IMR-90 (cell line): ENCODE data around the gene CLDN9. TPM values are rescaled to one million over a fixed set of nuclear protein-coding genes. Genes with fewer than 3 reads are reported as not detected.

ENCODE experiments used
- ATAC-seq: fragments of 200-7000 bp; cut with Tn5 transposase; 2 replicates; pipeline ENCODE4 v1.9.1; 2020; ENCODE audit warnings: low read depth, mild to moderate bottlenecking, moderate library complexity
- BruUV-seq: library from RNA; stranded (reverse); fragments of 400-500 nt; replicated peaks from 2 replicates; lab custom pipeline; 2021; lab: Mats Ljungman, UMichigan
- CTCF ChIA-PET: fragments of 300-600 bp; formaldehyde crosslinking; extraction: SDS; loops from one replicate; lab custom pipeline; 2021; ENCODE audit warnings: antibody characterized with exemption; lab: Yijun Ruan, JAX
- POLR2A ChIA-PET: fragments of 300-600 bp; sonication (Branson Sonifier 250); formaldehyde crosslinking; loops from one replicate; lab custom pipeline; 2022; ENCODE audit warnings: antibody characterized with exemption; ENCODE audit not compliant: unreplicated experiment; lab: Charles Lee
- DNase-seq: peaks from one replicate; pipeline ENCODE4 v3.0.0; 2013
- H2AFZ ChIP-seq: replicated peaks from 2 replicates; pipeline ENCODE3; 2013; ENCODE audit warnings: low read length, mild to moderate bottlenecking; ENCODE audit not compliant: poor library complexity
- H2AK5ac ChIP-seq: 2 replicates; pipeline ENCODE4 v1.6.1; 2013; ENCODE audit warnings: low read depth, low read length, inconsistent platforms
- H2AK9ac ChIP-seq: replicated peaks from 2 replicates; pipeline ENCODE3; 2013; ENCODE audit warnings: mild to moderate bottlenecking, low read depth, low read length, moderate library complexity; ENCODE audit not compliant: poor library complexity
- H2BK120ac ChIP-seq: 2 replicates; pipeline ENCODE4 v1.6.1; 2013; ENCODE audit warnings: low read depth, low read length, inconsistent platforms
- H2BK15ac ChIP-seq: 3 replicates; pipeline ENCODE4 v1.6.1; 2013; ENCODE audit warnings: low read depth, low read length, inconsistent platforms
- H2BK20ac ChIP-seq: 2 replicates; pipeline ENCODE4 v1.6.1; 2013; ENCODE audit warnings: low read depth, mild to moderate bottlenecking, inconsistent platforms, low read length, moderate library complexity
- H2BK5ac ChIP-seq: 2 replicates; pipeline ENCODE4 v1.6.1; 2013; ENCODE audit warnings: mild to moderate bottlenecking, low read depth, low read length, inconsistent platforms; ENCODE audit not compliant: poor library complexity, severe bottlenecking
- H3K14ac ChIP-seq: replicated peaks from 2 replicates; pipeline ENCODE4 v1.6.1; 2013; ENCODE audit warnings: low read depth, low read length, inconsistent platforms
- H3K18ac ChIP-seq: 2 replicates; pipeline ENCODE4 v1.6.1; 2013; ENCODE audit warnings: low read depth, low read length, control low read depth
- H3K23ac ChIP-seq: 2 replicates; pipeline ENCODE4 v1.6.1; 2013; ENCODE audit warnings: low read depth, low read length, inconsistent platforms
- H3K27ac ChIP-seq: 2 replicates; pipeline ENCODE4 v1.5.1; 2013; ENCODE audit warnings: mild to moderate bottlenecking, control low read depth, low read length; ENCODE audit not compliant: insufficient read depth
- H3K27me3 ChIP-seq: 2 replicates; pipeline ENCODE4 v1.6.1; 2013; ENCODE audit warnings: low read length; ENCODE audit not compliant: control insufficient read depth, insufficient read depth
- H3K36me3 ChIP-seq: 2 replicates; pipeline ENCODE4 v1.6.1; 2013; ENCODE audit warnings: low read length, mixed read lengths; ENCODE audit not compliant: control insufficient read depth, insufficient read depth
- H3K4ac ChIP-seq: 2 replicates; pipeline ENCODE4 v1.6.1; 2013; ENCODE audit warnings: low read depth, low read length, inconsistent platforms
- H3K4me1 ChIP-seq: 2 replicates; pipeline ENCODE4 v1.6.1; 2013; ENCODE audit warnings: low read length, mixed read lengths; ENCODE audit not compliant: control insufficient read depth, insufficient read depth
- H3K4me2 ChIP-seq: 2 replicates; pipeline ENCODE4 v1.6.1; 2013; ENCODE audit warnings: low read depth, mild to moderate bottlenecking, control low read depth, low read length, moderate library complexity
- H3K4me3 ChIP-seq: 2 replicates; pipeline ENCODE4 v1.5.1; 2013; ENCODE audit warnings: low read depth, mild to moderate bottlenecking, control low read depth, low read length, moderate library complexity; ENCODE audit not compliant: insufficient read depth
- H3K56ac ChIP-seq: 2 replicates; pipeline ENCODE4 v1.6.1; 2013; ENCODE audit warnings: low read length, inconsistent platforms; ENCODE audit not compliant: insufficient read depth; ENCODE audit errors: extremely low read depth
- H3K79me1 ChIP-seq, 2 experiments: 2 replicates each; pipeline ENCODE4 v1.6.1; 2013; ENCODE audit warnings: low read length in 2 of 2, inconsistent platforms in 1 of 2, low read depth in 1 of 2
- H3K9ac ChIP-seq: 2 replicates; pipeline ENCODE4 v1.6.1; 2013; ENCODE audit warnings: low read depth, low read length, control low read depth
- H3K9me1 ChIP-seq: 2 replicates; pipeline ENCODE4 v1.6.1; 2013; ENCODE audit warnings: low read length, inconsistent platforms; ENCODE audit not compliant: insufficient read depth
- H3K9me3 ChIP-seq: 2 replicates; pipeline ENCODE4 v1.6.1; 2013; ENCODE audit warnings: low read length; ENCODE audit not compliant: control insufficient read depth, insufficient read depth
- H4K20me1 ChIP-seq: 2 replicates; pipeline ENCODE4 v1.6.1; 2013; ENCODE audit warnings: low read length, inconsistent platforms; ENCODE audit not compliant: insufficient read depth
- H4K5ac ChIP-seq: 2 replicates; pipeline ENCODE4 v1.6.1; 2013; ENCODE audit warnings: mild to moderate bottlenecking, low read depth, low read length, control low read depth
- H4K8ac ChIP-seq, 2 experiments: 2 replicates each; pipeline ENCODE4 v1.6.1; 2013; ENCODE audit warnings: low read depth in 2 of 2, low read length in 2 of 2, control low read depth in 1 of 2, inconsistent platforms in 1 of 2
- H4K91ac ChIP-seq: 2 replicates; pipeline ENCODE4 v1.6.1; 2013; ENCODE audit warnings: low read depth, low read length, inconsistent platforms; ENCODE audit not compliant: insufficient read depth
- CEBPB ChIP-seq: IDR thresholded peaks from 2 replicates; pipeline ENCODE4 v1.6.1; 2012; ENCODE audit warnings: low read depth, low read length, improper control_type of control experiment
- CHD1 ChIP-seq: IDR thresholded peaks from 2 replicates; pipeline ENCODE4 v1.6.1; 2012; ENCODE audit warnings: low read depth, low read length, improper control_type of control experiment
- NFE2L2 ChIP-seq: fragments of 150-350 bp; IDR thresholded peaks from 2 replicates; pipeline ENCODE4 v1.6.1; 2016; ENCODE audit warnings: low read depth, mild to moderate bottlenecking, low read length
- RAD21 ChIP-seq: IDR thresholded peaks from 2 replicates; pipeline ENCODE4 v1.6.1; 2012; ENCODE audit warnings: low read length, improper control_type of control experiment
- RCOR1 ChIP-seq: IDR thresholded peaks from 2 replicates; pipeline ENCODE4 v1.6.1; 2012; ENCODE audit warnings: mild to moderate bottlenecking, low read length, improper control_type of control experiment; ENCODE audit not compliant: insufficient replicate concordance
- RFX5 ChIP-seq: IDR thresholded peaks from 2 replicates; pipeline ENCODE4 v1.8.0; 2012; ENCODE audit warnings: low read depth, mild to moderate bottlenecking, low read length, moderate library complexity
- SMC3 ChIP-seq: fragments of 150-350 bp; IDR thresholded peaks from 2 replicates; pipeline ENCODE4 v1.6.1; 2016; ENCODE audit warnings: low read depth, mild to moderate bottlenecking, antibody characterized with exemption, low read length, moderate library complexity
- WGBS, 2 experiments: methylation state at CpG; one replicate each; pipeline versions ENCODE4 v1.1.5 to v1.1.7; 2013; ENCODE audit warnings: missing lambda C conversion rate in 2 of 2; ENCODE audit not compliant: insufficient read length in 1 of 2; ENCODE audit errors: extremely low coverage in 2 of 2; 5-methylcytosine and 5-hydroxymethylcytosine counted together
- dilution Hi-C: fragments of 300-500 bp; cut with HindIII; formaldehyde crosslinking; loops from one replicate; pipeline ENCODE4 v1.14.3; 2018; ENCODE audit warnings: low sequenced_read_pairs; ENCODE audit not compliant: unreplicated experiment
- in situ Hi-C: fragments of 300-500 bp; cut with MboI; formaldehyde crosslinking; loops from 3 replicates; pipeline ENCODE4 v1.14.3; 2019; ENCODE audit warnings: low sequenced_read_pairs, inconsistent platforms, mixed read lengths
- intact Hi-C: fragments of 100-400 bp; cut with micrococcal nuclease; formaldehyde crosslinking; loops from 2 replicates; pipeline ENCODE4 v1.10.0; 2022
- polyA plus RNA-seq, 3 experiments: library from polyadenylated mRNA; depleted of rRNA; stranded (reverse); fragments of >200 nt; gene quantifications; 2 replicates each; pipeline ENCODE4 v1.2.3, GENCODE V29; 2012; ENCODE audit warnings: low replicate concordance in 1 of 3
- total RNA-seq: library from RNA; depleted of rRNA; stranded (reverse); fragments of >200 nt; gene quantifications from 2 replicates; pipeline ENCODE4 v1.2.3, GENCODE V29; 2012
- TF ChIP-seq, protein P1 (sequence below): fragments of 150-350 bp; IDR thresholded peaks from 2 replicates; pipeline ENCODE4 v1.6.1; 2016; ENCODE audit warnings: low read depth, mild to moderate bottlenecking, low read length, moderate library complexity, borderline replicate concordance
- TF ChIP-seq, protein P2 (sequence below): fragments of 150-350 bp; IDR thresholded peaks from 2 replicates; pipeline ENCODE4 v1.6.1; 2017; ENCODE audit warnings: mild to moderate bottlenecking, antibody characterized with exemption, low read length, low read depth
- TF ChIP-seq, protein P3 (sequence below): conservative IDR thresholded peaks from 2 replicates; pipeline ENCODE4 v1.5.1; 2012; ENCODE audit warnings: mild to moderate bottlenecking, low read depth, low read length, improper control_type of control experiment

Gene CLDN9
- total and polyA plus RNA-seq, 2 of the 4 experiments (the other 2 are of a cell fraction), result 0.05 TPM; not detected in 1

DNA sequence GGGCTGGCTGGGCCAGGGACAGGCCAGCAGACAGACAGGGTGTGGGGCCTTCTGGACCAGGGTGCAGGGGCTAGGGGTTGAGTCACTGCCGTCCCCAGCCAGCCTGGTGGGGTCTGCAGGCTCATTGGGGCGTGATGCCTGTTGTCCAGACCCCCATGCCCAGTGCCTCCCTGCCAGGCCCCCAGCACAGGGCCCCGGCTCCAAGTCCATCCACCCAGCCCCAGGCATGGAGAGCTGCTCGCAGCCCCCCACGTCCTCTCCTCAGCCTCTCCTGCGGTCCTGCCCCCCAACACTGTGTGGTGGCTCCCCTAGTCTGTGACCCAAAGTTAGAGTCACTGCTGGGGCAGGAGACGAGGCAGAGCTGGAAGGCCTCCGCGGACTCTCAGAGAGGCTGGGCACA is 25.4 kb upstream of the CLDN9 start:
- 33% methylated on average over 5 of the region's 9 CpGs; no CpG with 5 or more reads in 1 of the 2 experiments for WGBS, 2 experiments
- peaks cover 2% of the 10 kb centered on the region; the same call in 1 of the 2 replicates for H3K4me1 ChIP-seq
- H2AK9ac ChIP-seq, result no peak overlapping the region
- in situ Hi-C loops, result no loop called here
- intact Hi-C loops, result no loop called here
- H2BK120ac ChIP-seq, result no peak overlapping the region
- no peak overlapping the region for H2AK5ac ChIP-seq
- H3K56ac ChIP-seq, result no peak overlapping the region
- CTCF ChIA-PET, result no interaction called here
- H2AFZ ChIP-seq, result no peak overlapping the region
- no peaks in the 10 kb centered on the region for H3K36me3 ChIP-seq
- H4K91ac ChIP-seq, result no peak overlapping the region
- no peaks in the 10 kb centered on the region for H4K20me1 ChIP-seq
- no peak overlapping the region for H3K4me2 ChIP-seq
- no peaks in the 10 kb centered on the region for H3K9me3 ChIP-seq
- no peaks in the 10 kb centered on the region for H3K9me1 ChIP-seq
- TF ChIP-seq RFX5, result no peak
- TF ChIP-seq, protein P1, sequence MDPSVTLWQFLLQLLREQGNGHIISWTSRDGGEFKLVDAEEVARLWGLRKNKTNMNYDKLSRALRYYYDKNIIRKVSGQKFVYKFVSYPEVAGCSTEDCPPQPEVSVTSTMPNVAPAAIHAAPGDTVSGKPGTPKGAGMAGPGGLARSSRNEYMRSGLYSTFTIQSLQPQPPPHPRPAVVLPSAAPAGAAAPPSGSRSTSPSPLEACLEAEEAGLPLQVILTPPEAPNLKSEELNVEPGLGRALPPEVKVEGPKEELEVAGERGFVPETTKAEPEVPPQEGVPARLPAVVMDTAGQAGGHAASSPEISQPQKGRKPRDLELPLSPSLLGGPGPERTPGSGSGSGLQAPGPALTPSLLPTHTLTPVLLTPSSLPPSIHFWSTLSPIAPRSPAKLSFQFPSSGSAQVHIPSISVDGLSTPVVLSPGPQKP, result no peak
- TF ChIP-seq, protein P2, sequence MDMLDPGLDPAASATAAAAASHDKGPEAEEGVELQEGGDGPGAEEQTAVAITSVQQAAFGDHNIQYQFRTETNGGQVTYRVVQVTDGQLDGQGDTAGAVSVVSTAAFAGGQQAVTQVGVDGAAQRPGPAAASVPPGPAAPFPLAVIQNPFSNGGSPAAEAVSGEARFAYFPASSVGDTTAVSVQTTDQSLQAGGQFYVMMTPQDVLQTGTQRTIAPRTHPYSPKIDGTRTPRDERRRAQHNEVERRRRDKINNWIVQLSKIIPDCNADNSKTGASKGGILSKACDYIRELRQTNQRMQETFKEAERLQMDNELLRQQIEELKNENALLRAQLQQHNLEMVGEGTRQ, result no peak
- TF ChIP-seq CEBPB, result no peak
- no peak for TF ChIP-seq RAD21
- no peak for TF ChIP-seq RCOR1
- TF ChIP-seq NFE2L2, result no peak
- no peak for TF ChIP-seq SMC3
- TF ChIP-seq, protein P3, sequence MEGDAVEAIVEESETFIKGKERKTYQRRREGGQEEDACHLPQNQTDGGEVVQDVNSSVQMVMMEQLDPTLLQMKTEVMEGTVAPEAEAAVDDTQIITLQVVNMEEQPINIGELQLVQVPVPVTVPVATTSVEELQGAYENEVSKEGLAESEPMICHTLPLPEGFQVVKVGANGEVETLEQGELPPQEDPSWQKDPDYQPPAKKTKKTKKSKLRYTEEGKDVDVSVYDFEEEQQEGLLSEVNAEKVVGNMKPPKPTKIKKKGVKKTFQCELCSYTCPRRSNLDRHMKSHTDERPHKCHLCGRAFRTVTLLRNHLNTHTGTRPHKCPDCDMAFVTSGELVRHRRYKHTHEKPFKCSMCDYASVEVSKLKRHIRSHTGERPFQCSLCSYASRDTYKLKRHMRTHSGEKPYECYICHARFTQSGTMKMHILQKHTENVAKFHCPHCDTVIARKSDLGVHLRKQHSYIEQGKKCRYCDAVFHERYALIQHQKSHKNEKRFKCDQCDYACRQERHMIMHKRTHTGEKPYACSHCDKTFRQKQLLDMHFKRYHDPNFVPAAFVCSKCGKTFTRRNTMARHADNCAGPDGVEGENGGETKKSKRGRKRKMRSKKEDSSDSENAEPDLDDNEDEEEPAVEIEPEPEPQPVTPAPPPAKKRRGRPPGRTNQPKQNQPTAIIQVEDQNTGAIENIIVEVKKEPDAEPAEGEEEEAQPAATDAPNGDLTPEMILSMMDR, result no peak
- no peak for TF ChIP-seq CHD1
- no peak overlapping the region for H2BK20ac ChIP-seq
- no peak overlapping the region for H4K8ac ChIP-seq
- H2BK5ac ChIP-seq, result no peak overlapping the region
- no peak for DNase-seq
- no peak overlapping the region for H3K9ac ChIP-seq
- no peak overlapping the region for H3K14ac ChIP-seq
- H3K18ac ChIP-seq, result no peak overlapping the region
- H3K4ac ChIP-seq, result no peak overlapping the region
- POLR2A ChIA-PET, result no interaction called here
- no peaks in the 10 kb centered on the region for H3K79me1 ChIP-seq
- no peak overlapping the region for H3K23ac ChIP-seq
- H3K27me3 ChIP-seq, result peaks cover 21% of the 10 kb centered on the region
- no peak for ATAC-seq
- H2BK15ac ChIP-seq, result no peak overlapping the region
- no peak overlapping the region for H3K27ac ChIP-seq
- dilution Hi-C loops, result no loop called here
- no TSS peak for BruUV-seq
- no peak overlapping the region for H4K5ac ChIP-seq
- no peak overlapping the region for H3K4me3 ChIP-seq
